ENCODE results near the gene UBE2L5. TPM values are rescaled to one million over a fixed set of nuclear protein-coding genes. Genes with fewer than 3 reads are reported as not detected.

UBE2L5 gene
- total and polyA plus RNA-seq, 2 of the 13 experiments (the other 11 are each of a cell fraction or from before 2014, with no cell fraction given), result 0.13 TPM; not detected in 1

- TF ChIP-seq ZNF768 (CRISPR knock-in tag; IDR thresholded peaks at IDR 0.05) (peak; percentile 31; the same call in 1 of the 2 replicates), GABPB1 (CRISPR knock-in tag; IDR thresholded peaks at IDR 0.05) (peak; percentile 81), HOXD1 (CRISPR knock-in tag; IDR thresholded peaks at IDR 0.05) (peak; percentile 77), ZNF782 (CRISPR knock-in tag; IDR thresholded peaks at IDR 0.05; ENCODE audit: borderline replicate concordance) (0 out of 2 replicates have a peak, but pooled peaks have one; percentile 26), ZNF333 (CRISPR knock-in tag; IDR thresholded peaks at IDR 0.05; ENCODE audit: borderline replicate concordance) (no peak), ZSCAN22 (CRISPR knock-in tag; IDR thresholded peaks at IDR 0.05) (0 out of 2 replicates have a peak, but pooled peaks have one; percentile 20), PCBP1 (IDR thresholded peaks at IDR 0.05; ENCODE audit: borderline replicate concordance, low read depth, low read length) (no peak), SAP130 (CRISPR knock-in tag; IDR thresholded peaks at IDR 0.05; ENCODE audit: low read depth) (peak; percentile 84), HDAC2 (CRISPR knock-in tag; IDR thresholded peaks at IDR 0.05) (0 out of 2 replicates have a peak, but pooled peaks have one; percentile 15), FOSL1 (CRISPR knock-in tag; IDR thresholded peaks at IDR 0.05; ENCODE audit: borderline replicate concordance) (no peak), DNMT3B (CRISPR knock-in tag; conservative IDR thresholded peaks at IDR 0.05) (no peak), ZNF264 (CRISPR knock-in tag; IDR thresholded peaks at IDR 0.05) (peak; percentile 48; the same call in 1 of the 2 replicates), ZMYM4 (CRISPR knock-in tag; IDR thresholded peaks at IDR 0.05) (peak; percentile 67; the same call in 1 of the 2 replicates), ZNF274 (CRISPR knock-in tag; IDR thresholded peaks at IDR 0.05) (peak; percentile 83; the same call in 1 of the 2 replicates), TAF15 (IDR thresholded peaks at IDR 0.05; ENCODE audit: low read depth, low read length, poor library complexity, severe bottlenecking) (no peak), ELK4 (CRISPR knock-in tag; IDR thresholded peaks at IDR 0.05; ENCODE audit: borderline replicate concordance) (no peak), ZNF121 (CRISPR knock-in tag; IDR thresholded peaks at IDR 0.05) (peak; percentile 31; the same call in 1 of the 2 replicates), GATAD2A (CRISPR knock-in tag; IDR thresholded peaks at IDR 0.05) (0 out of 2 replicates have a peak, but pooled peaks have one; percentile 39), SALL1 (CRISPR knock-in tag; IDR thresholded peaks at IDR 0.05) (peak; percentile 85), NFIB (CRISPR knock-in tag; IDR thresholded peaks at IDR 0.05; ENCODE audit: borderline replicate concordance) (no peak), DR1 (CRISPR knock-in tag; IDR thresholded peaks at IDR 0.05) (no peak), CTCF (CRISPR knock-in tag; IDR thresholded peaks at IDR 0.05) (peak; percentile 80), ZNF691 (CRISPR knock-in tag; IDR thresholded peaks at IDR 0.05; ENCODE audit: borderline replicate concordance, low read depth) (peak; percentile 60; the same call in 1 of the 2 replicates), NONO (IDR thresholded peaks at IDR 0.05) (no peak), NONO (CRISPR knock-in tag; conservative IDR thresholded peaks at IDR 0.05) (no peak)
These were observed 13.8 kb upstream of the UBE2L5 start (continued) for GRCh38 chr13:30408319-30409101.

Measured in HepG2 (cell line).